SJCRH30 (cell line): ENCODE measurements around the gene RHOBTB3. TPM values are rescaled to one million over a fixed set of nuclear protein-coding genes. Genes with fewer than 3 reads are reported as not detected.

Experiments used
- DNase-seq, 2 experiments: peaks; one replicate each; pipeline ENCODE4 v3.0.0-alpha.2; 2015 to 2020
- H3K27ac ChIP-seq: fragments of 250-450 bp; sonication (Bioruptor Pico); 2 replicates; pipeline ENCODE4 v1.5.1; 2020; ENCODE audit warnings: mild to moderate bottlenecking, moderate library complexity
- H3K27me3 ChIP-seq: fragments of 250-450 bp; sonication (Bioruptor Pico); 2 replicates; pipeline ENCODE4 v1.5.1; 2020; ENCODE audit warnings: mild to moderate bottlenecking, moderate library complexity
- H3K36me3 ChIP-seq: fragments of 250-450 bp; sonication (Bioruptor Pico); 2 replicates; pipeline ENCODE4 v1.5.1; 2020; ENCODE audit warnings: mild to moderate bottlenecking, moderate library complexity
- H3K4me1 ChIP-seq: fragments of 250-450 bp; sonication (Bioruptor Pico); 2 replicates; pipeline ENCODE4 v1.5.1; 2020; ENCODE audit warnings: mild to moderate bottlenecking, moderate library complexity
- H3K4me3 ChIP-seq: fragments of 250-450 bp; sonication (Bioruptor Pico); 2 replicates; pipeline ENCODE4 v1.5.1; 2020; ENCODE audit warnings: mild to moderate bottlenecking, moderate library complexity
- H3K9me3 ChIP-seq: fragments of 250-450 bp; sonication (Bioruptor Pico); replicated peaks from 2 replicates; pipeline ENCODE4 v1.5.1; 2020; ENCODE audit warnings: mild to moderate bottlenecking, moderate library complexity
- total RNA-seq: library from RNA; depleted of rRNA; stranded (reverse); fragments of >200 nt; shearing (Covaris generic); gene quantifications from 2 replicates; pipeline ENCODE4 v1.2.3, GENCODE V29; 2014

The RHOBTB3 gene
- total RNA-seq, 1 experiment from 2014 or later, result 212 TPM

DNA sequence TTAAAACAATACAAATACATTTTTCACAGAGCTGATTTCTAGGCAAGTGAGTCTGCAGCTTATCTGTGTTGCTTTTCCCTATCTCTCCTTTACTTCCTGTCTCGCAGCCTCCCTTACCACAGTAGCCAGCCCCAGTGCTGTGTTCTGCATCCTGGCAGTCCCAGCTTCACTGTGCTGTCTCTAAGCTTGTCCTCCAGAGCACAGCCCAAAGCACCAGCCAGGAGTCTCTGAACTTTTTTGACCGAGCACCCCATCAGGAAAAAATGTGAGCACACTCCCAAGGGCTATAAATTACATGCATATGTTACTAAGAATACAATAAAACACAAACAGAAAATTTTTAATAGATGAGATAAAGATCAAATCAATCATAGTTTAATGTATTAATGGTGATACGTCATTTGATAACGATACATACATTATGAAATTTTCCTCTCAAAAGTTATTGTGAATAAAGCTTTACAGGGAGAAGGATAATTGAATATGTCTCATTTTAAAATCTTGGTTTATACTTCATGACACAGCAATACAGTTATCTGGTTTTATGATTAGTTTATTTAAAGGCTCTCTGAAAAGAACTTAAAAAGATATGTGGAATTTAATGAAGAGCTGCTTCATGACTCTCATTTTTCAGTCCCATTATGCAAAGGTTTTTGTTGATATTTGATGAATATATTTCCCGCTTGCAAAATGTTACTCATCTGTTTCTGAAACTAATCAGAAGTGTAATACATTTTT lies 7.3 kb upstream of the RHOBTB3 start:
- no peaks in the 10 kb centered on the region for H3K27me3 ChIP-seq
- no peak overlapping the region for H3K27ac ChIP-seq
- H3K4me1 ChIP-seq, result peaks cover 9% of the 10 kb centered on the region
- no peaks in the 10 kb centered on the region for H3K9me3 ChIP-seq
- DNase-seq, result peak in 1 of 2 experiments; percentile 11
- H3K36me3 ChIP-seq, result no peaks in the 10 kb centered on the region
- H3K4me3 ChIP-seq, result no peak overlapping the region

DNA sequence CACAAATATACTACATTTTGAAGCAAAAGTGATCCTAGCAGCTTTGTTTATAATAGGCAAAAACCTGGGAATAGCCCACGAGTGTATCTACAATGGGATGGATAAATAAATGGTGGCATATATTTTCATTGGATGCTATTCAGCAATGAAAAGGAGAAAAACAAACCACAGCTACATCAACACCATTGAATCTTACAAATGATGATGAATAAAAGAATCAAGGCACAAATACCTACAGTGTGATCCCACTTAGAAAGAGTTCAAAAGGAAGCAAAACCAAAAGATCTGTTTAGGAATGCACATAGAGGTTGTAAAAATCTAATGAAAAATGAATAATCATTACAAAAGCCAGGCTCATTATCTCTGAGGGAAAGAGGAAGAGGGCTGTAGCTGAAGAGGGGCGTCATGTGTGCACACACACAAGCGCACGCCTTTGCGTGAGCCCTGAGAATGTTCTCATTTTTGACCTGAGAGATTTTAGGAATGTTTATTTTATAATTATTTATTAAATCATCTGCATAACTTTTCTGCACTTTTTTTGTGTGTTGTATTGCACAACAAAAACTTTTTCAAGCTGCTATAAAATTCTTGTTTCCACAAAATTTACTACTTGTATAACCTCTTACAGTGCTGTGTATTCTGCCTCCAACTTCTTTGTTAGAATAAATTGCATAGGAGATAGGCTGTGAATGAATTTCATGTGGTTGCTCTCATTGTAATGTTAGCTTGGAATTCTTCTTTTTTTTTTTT lies 5.9 kb upstream of the RHOBTB3 start:
- no peaks in the 10 kb centered on the region for H3K36me3 ChIP-seq
- H3K4me3 ChIP-seq, result no peak overlapping the region
- DNase-seq, result no peak
- peaks cover 19% of the 10 kb centered on the region for H3K4me1 ChIP-seq
- H3K9me3 ChIP-seq, result no peaks in the 10 kb centered on the region
- H3K27ac ChIP-seq, result no peak overlapping the region
- no peaks in the 10 kb centered on the region for H3K27me3 ChIP-seq

DNA sequence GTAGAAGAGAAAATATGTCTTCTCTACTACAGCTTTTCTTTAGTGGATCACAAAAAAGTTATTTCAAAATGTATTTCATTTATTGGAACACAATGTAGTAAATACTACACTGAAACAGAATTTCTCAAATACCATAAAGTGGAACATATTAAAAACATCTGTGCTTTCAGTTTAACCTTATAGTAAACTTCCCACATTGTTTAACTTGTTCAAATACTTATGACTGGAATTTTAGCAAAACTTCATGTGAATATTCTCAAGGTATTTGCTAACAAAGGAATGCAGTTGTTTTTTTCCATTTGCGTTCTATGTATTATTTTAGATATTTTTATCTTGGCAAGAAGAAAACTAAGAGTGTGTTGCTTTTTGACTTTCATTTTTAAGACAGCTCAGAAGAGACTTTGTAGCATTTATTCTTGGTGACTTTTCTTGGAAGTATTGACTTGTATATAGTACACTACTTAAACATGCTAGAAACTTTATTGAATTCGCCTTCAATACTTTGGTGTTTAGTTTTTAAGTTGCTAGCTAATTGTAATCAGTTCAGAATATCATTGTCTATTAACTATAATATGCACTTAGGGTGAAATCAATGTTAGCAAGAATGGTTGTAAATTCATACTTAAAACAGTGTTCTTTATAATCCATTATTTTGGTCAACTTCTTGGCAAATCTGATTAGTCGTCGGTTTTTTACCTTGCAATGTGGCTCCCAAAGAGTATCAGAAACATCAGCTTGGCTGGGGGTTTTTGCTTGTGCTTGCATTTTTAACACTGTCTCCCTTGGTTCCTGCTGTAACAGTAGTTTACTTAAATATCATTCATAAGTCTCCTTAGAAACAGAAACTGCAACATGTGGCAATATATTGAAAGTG lies 5.0 kb upstream of the RHOBTB3 start:
- no peaks in the 10 kb centered on the region for H3K27me3 ChIP-seq
- H3K4me3 ChIP-seq, result no peak overlapping the region
- no peaks in the 10 kb centered on the region for H3K36me3 ChIP-seq
- no peak for DNase-seq
- H3K9me3 ChIP-seq, result no peaks in the 10 kb centered on the region
- H3K4me1 ChIP-seq, result peaks cover 19% of the 10 kb centered on the region
- H3K27ac ChIP-seq, result no peak overlapping the region

DNA sequence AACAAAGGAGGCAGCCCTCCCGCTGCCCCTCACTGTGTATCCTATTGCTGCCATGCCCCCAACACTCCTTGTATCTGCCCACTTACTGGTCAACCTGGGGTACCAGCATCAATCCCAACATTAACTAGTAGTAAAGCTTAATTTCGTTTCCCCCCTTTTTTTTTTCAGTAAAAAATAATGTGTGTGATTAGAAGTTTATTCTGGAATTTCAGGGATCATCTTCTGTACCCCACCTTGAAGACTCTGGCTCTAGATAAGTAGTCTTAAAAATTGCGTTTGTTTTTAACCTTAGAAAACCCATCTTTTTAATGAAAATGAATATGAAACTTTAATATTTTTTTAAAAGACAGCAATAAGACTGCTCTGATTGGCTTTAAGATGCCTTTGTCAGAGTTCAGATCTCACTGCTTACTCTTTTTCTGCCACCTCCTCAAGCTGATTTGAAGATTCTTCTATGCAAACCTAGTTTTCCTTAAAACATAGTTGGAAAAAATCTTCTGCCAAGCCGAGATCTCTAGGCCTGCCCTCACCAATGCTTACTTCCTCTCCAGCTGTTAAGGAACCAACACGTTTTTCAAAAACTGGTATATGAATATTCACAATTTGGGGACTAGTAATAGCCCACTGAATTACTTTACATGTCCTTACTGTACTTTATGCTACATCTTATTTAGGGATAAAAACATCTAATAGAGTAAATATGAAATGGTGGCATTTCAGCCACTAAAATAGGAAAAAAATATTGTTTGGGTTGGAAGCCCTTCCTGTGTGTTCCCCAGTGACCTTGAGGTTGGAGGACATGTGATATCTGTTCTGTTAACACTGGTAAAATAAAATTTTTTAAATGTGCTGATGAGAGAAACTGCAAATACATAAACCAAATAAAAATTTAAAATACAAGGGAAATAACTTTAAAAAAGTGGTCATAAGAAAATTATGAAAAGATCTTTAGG lies 4.0 kb upstream of the RHOBTB3 start:
- no peak for DNase-seq
- Histone ChIP-seq H3K4me1 (peaks cover 19% of the 10 kb centered on the region), H3K4me3 (no peak overlapping the region)

DNA sequence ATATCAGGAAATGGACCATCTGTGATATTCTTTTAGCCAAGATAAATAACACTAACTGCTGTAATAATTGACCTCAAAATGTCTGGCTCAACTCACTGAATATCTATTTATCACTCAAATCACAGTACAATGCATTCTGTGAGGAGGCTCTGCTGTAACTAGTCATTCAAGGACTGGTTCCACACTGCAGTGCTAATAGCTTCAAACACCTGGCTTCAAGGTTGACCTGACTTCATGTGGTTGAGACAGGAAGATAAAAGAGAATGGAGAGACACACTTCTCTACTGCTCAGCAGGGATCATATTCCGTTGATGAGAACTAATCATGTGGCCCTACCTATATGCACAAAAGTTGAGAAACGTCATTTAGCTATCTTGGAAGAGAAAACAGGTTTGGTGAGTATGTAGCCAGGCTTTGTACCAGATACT lies 3.4 kb upstream of the RHOBTB3 start:
- H3K9me3 ChIP-seq, result no peaks in the 10 kb centered on the region
- peaks cover 19% of the 10 kb centered on the region for H3K4me1 ChIP-seq
- DNase-seq, result no peak
- H3K4me3 ChIP-seq, result no peak overlapping the region
- H3K36me3 ChIP-seq, result 0 out of 2 replicates have a peak, but pooled peaks cover 2% of the 10 kb centered on the region
- H3K27me3 ChIP-seq, result no peaks in the 10 kb centered on the region
- H3K27ac ChIP-seq, result no peak overlapping the region

More for the DNA sequence above, 4.0 kb upstream of the RHOBTB3 start:
- Histone ChIP-seq H3K9me3 (no peaks in the 10 kb centered on the region), H3K27ac (no peak overlapping the region), H3K36me3 (no peaks in the 10 kb centered on the region), H3K27me3 (no peaks in the 10 kb centered on the region)

DNA sequence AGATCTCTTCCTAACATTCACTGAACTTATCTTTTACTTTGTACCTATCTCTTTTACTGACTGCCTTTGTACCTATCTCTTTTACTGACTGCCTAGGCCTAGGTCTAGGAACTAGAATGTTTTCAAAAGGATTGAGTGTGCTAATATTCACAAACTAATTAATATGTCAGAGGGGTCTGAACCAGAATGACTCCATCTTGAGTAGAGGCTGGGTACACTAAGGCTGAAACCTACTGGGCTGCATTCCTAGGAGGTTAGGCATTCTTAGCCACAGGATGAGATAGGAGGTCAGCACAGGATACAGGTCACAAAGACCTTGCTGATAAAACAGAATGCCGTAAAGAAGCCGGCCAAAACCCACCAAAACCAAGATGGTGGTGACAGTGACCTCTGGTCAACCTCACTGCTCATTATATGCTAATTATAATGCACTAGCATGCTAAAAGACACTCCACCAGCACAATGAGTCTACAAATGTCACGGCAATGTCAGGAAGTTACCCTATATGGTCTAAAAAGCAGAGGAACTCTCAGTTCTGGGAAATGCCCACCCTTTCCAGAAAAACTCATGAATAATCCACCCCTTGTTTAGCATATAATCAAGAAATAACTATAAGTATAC lies 2.5 kb upstream of the RHOBTB3 start:
- H3K4me1 ChIP-seq, result peaks cover 19% of the 10 kb centered on the region
- H3K9me3 ChIP-seq, result no peaks in the 10 kb centered on the region
- no peak overlapping the region for H3K4me3 ChIP-seq
- H3K27ac ChIP-seq, result peak overlapping the region; percentile 99; the same call in 1 of the 2 replicates
- H3K27me3 ChIP-seq, result no peaks in the 10 kb centered on the region
- peaks cover 2% of the 10 kb centered on the region; the same call in 1 of the 2 replicates for H3K36me3 ChIP-seq
- DNase-seq, result no peak

DNA sequence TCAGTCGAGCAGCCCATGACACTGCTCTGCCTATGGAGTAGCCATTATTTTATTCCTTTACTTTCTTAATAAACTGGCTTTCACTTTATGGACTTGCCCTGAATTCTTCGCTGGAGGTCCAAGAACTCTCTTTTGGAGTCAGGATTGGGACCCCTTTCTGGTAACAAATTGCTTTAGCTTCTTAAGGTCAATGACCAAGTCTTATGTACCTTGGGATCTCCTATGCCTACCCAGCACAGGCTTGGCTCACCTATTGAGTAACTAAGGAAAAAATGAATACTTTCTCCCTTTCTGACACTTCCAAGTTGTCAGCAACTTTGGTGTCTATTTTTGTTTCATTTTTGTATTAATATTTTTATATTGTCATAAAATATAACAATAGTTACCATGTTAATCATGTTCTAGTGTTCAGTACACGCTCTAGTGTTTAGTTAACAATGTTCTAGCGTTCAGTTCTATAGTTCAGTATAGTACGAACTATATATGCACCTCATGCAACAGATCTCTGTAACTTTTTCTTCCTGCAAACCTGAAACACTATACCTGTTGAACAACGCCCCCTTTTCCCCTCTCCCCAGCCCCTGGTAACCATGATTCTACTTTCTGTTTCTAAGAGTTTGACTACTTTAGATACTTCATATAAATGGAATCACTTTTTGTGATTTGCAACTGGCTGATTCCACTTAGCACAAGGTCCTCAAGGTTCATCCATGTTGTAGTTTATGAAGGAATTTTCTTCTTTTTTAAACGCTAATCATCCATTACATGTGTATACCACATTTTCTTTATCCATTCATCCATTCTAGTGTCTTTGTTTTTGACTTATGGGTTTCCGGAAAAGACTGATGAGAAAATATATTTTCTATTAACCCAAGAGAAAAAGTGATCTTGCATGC lies 1.8 kb upstream of the RHOBTB3 start:
- Histone ChIP-seq H3K9me3 (no peaks in the 10 kb centered on the region), H3K36me3 (peaks cover 5% of the 10 kb centered on the region; the same call in 1 of the 2 replicates), H3K4me3 (peak overlapping the region; percentile 78), H3K27ac (peak overlapping the region; percentile 99), H3K27me3 (no peaks in the 10 kb centered on the region), H3K4me1 (peaks cover 22% of the 10 kb centered on the region)
- peak in 1 of 2 experiments; percentile 33 for DNase-seq

DNA sequence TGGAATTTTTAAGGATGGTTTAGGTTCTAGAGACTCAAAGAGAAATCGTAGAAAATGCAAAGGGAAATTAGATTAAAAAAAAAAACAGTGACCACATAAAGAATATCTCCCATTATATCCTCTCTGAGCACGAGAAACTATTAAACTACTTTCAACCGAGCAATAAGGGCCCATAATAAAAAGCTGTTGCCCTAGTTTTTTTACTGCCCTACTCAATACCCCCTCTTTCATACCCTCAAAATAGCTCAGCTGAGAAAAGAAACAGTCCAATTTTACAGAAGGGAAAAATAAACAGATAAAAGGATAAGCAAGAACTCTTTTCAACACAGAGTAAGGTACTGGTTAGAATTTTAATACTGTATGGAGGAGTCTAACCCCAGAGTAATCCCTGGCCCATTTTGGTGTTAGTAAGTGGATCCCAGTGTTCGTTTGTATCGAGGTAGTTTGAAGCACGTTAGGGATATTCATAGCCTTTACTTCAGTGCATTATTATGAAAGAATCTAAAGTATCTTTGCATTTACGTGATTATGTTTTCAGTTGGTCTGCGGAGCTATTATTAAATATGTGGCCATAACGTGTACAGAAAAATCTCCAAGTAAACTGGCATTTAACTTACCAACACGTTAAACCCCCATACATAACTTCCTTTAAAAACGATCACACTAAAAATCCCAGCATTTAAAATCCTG lies 980 bp upstream of the RHOBTB3 start:
- no peaks in the 10 kb centered on the region for H3K9me3 ChIP-seq
- H3K4me3 ChIP-seq, result peak overlapping the region; percentile 78
- H3K4me1 ChIP-seq, result peaks cover 22% of the 10 kb centered on the region
- peaks cover 9% of the 10 kb centered on the region; the same call in 1 of the 2 replicates for H3K36me3 ChIP-seq
- DNase-seq, result peak in 1 of 2 experiments; percentile 6
- H3K27me3 ChIP-seq, result no peaks in the 10 kb centered on the region
- H3K27ac ChIP-seq, result peak overlapping the region; percentile 99

DNA sequence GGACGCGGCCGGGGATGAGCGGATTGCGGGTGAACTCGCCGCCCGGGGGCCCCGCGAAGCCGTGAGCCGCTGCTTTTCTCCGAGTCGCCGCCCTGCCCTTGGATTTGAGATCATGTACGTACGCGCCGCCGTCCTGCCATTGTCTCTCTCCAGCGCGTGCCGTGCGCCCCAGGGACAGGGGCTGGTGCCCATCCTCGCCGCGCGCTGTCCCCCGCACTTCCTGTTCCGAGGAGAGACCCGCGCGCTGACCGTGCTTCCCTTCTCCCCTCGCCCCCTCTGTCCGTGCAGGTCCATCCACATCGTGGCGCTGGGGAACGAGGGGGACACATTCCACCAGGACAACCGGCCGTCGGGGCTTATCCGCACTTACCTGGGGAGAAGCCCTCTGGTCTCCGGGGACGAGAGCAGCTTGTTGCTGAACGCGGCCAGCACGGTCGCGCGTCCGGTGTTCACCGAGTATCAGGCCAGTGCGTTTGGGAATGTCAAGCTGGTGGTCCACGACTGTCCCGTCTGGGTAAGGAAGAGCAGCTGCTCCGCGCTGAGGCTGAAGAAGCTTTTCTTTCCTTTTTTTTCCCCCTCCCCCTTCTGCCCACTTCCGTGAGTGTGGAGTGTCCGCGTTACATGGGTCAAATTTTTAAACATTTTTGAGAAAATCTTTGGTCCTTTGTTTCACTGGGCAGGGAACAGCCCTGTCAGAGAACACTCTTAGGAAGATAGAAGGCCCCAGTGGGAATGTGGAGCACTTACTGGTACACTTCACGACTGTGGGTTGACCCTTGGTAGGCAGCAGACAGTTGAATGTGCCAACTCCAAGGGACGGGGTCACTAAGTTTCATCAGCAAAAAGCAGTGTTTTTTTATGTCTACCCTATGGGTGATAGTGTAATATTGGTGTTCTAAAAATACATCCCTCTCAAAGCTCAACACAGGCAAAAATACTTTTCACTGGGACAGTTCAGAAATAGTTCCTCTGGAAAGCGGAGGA lies 727 bp downstream of the RHOBTB3 start:
- peak; percentile 73 to 77 for DNase-seq
- peak overlapping the region; percentile 99 for H3K27ac ChIP-seq
- H3K4me3 ChIP-seq, result peak overlapping the region; percentile 78
- H3K27me3 ChIP-seq, result no peaks in the 10 kb centered on the region
- peaks cover 17% of the 10 kb centered on the region for H3K36me3 ChIP-seq
- no peaks in the 10 kb centered on the region for H3K9me3 ChIP-seq
- H3K4me1 ChIP-seq, result peaks cover 22% of the 10 kb centered on the region

DNA sequence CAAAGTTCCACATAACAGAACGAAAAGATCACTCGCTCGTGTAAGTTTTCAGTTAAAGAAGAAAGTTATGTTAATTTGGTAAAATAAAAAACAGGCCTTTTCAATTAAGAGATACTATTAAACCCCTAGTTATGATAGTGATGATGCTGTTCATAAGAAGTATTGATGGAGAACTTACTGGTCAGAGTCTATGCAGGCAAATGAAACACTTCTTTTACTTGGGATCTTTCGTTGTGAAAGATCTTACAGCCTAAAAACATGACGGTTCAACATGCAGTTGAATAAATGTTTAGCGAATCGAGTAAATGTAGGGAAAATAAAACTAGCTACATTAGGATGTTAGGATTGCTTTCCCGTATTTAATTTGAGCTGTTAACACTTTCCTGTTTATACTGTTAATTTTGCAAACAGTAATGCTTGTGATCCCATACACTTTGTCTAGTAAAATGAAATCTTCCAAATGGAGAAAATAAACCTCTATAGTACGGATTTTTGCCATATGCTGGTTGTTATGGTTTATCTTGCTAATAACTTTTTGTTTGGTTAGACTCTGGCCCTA lies 2.0 kb downstream of the RHOBTB3 start:
- H3K4me1 ChIP-seq, result peaks cover 21% of the 10 kb centered on the region
- DNase-seq, result no peak
- peaks cover 30% of the 10 kb centered on the region for H3K36me3 ChIP-seq
- no peaks in the 10 kb centered on the region for H3K9me3 ChIP-seq
- no peak overlapping the region for H3K27ac ChIP-seq
- H3K27me3 ChIP-seq, result no peaks in the 10 kb centered on the region
- peak overlapping the region; percentile 78 for H3K4me3 ChIP-seq

DNA sequence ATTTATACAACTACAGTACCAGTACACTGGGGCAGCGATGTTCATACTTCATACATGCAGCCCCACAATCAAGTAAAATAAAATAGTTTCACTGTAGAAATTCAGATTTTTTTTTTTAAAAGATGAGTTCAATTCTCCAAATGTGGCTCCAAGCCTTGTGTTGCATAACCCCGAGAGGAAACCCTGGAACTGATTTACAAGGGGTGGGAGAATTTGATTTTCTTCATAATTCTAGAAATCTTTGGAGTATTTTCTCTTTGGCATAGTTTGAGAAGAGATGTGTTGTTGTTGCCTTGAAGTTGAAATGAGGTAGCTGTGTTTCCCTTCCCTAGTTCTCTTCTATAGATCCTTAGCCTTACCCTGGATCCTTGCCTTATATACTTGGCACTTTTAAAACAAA lies 3.1 kb downstream of the RHOBTB3 start:
- Histone ChIP-seq H3K4me1 (peaks cover 12% of the 10 kb centered on the region), H3K27me3 (no peaks in the 10 kb centered on the region), H3K9me3 (no peaks in the 10 kb centered on the region), H3K4me3 (peak overlapping the region; percentile 78), H3K27ac (no peak overlapping the region), H3K36me3 (peaks cover 40% of the 10 kb centered on the region)
- DNase-seq, result no peak
